ENCODE results near the gene CHGA. TPM values are rescaled to one million over a fixed set of nuclear protein-coding genes. Genes with fewer than 3 reads are reported as not detected.
A peak's percentile ranks its signal among the peaks of the same experiment; 100 is the strongest.

The CHGA gene
- total RNA-seq, 1 experiment from 2014 or later, result not detected

DNA sequence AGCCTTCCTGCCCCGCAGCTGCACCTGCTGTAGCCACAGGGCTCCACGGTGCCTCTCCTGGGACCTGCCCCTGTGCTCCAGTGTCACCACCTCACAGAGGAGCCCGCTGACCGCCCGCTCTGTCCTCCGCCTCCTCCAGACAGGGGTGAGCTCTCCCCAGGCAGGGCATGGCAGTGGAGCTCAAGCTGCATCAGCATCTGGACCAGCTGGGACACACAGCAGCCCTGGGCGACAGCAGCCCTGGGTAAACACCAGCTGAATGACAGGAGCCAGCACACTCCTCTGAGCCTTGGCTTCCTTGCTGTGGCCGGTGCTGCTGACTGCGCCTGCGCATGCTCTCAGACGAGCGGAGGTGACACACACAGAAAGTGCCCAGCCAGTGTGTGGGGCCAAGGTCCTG is 22.0 kb downstream of the CHGA start:
- DNase-seq (ENCODE audit: low read depth), result no peak

DNA sequence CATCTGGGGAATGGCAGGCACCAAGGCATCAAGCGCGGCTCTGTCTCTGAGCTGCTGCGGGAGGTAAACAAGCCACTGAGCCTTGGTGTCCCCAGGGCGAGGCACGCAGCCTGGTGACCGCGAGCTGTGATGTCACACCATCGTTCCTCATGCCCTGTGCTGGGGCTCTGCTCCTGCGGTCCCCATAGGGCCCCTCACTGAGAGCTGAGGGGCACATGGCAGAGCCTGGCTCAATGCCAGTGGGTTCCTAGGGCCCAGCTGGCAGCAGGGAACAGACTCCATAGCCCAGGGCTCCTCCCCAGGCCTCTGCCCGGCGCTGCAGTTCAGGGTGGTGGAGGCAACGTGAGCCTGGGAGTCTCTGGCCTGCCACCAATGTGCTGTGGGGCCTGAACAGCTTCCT is 22.6 kb downstream of the CHGA start:
- no peak for DNase-seq (ENCODE audit: low read depth)

DNA sequence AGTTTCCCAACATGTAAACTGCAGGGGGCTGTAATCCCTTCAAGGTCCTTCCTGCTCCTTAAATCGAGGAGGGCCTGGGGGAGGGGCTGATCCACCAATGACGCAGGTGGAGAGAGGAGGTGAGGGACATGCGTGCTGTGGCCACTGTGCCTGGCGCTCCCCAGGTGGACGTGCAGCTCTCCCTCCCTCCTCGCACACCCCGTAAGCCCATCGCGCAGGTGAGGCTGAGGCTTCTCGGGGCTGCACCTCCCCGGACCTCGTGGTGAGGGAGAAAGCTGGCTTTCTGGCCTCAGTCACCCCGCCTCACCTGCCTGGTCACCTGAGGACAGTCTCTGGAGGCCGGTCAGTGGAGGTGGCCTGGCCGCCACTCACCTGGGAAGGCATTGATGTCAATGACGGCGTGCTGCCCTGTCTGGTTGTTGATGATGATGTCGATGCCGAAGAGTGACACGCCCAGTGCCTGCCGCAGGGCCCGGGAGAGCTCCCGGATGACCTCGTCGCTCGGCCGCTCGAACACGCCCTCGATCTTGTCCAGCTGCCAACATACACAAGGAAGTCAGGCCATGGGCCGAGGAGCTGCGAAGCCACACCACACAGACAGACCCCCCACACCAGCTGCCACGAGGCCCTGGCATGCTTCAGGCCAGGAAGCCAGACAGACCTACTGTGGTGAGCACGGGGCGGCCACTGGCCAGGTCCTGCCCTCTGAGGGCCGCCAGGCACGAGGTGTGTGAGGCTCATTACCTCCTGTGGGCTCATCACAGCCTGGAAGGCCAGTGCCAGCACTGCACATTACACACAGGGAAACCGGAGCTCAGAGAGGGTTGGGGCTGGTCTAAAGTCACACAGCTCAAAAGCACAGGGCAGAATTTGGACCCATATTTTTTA is 23.3 kb downstream of the CHGA start:
- DNase-seq (ENCODE audit: low read depth), result peak; percentile 85

DNA sequence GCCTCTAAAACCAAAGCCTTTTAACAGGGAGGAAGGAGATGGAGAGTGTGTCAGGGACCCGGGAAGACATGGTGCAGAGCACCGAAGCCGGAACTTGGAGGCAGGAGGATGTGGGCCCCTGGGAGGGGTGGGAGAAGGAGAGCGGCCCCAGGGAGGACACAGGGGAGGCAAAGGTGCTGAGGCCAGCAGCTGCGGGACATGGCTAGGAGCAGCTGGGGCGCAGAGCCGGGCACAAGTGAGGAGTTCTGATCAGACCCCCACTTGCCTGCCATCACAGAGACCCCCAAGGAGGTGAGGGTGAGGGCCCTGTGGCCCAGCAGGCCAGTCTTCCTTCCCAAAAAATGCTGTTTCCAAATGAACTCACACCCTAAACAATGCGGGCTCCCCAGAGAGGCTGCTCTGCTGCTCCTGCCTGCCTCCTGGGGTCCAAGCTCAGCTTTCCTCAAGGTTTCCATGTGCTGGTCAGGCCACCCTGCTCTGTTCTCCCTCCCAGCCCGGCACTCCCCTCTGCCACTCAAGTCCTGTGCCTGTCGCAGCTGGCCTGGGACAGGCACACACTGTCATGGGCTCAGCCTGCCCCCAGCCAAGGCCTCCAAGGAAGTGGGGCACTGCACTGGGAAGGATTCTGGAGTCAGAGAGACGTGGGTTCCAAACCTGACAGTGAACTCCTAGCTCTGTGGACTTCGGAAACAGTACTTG is 24.0 kb downstream of the CHGA start:
- no peak for DNase-seq (ENCODE audit: low read depth)

DNA sequence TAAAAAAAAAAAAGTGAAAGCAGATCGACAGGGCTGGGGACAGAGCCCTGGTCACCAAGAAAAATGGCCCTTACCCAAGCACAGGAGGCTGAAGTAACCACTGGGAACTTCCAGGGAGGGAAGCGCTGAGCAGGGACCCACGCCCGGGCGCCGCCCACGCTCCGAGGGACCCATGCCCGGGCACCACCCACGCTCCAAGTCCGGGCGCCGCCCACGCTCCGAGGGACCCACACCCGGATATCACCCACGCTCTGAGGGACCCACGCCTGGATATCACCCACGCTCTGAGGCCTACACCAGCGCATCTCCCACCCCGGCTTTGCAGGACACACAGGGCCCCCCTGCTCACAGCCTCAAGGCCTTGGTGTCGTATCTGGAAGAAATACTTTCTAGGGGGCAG is 25.7 kb downstream of the CHGA start:
- DNase-seq (ENCODE audit: low read depth), result no peak

DNA sequence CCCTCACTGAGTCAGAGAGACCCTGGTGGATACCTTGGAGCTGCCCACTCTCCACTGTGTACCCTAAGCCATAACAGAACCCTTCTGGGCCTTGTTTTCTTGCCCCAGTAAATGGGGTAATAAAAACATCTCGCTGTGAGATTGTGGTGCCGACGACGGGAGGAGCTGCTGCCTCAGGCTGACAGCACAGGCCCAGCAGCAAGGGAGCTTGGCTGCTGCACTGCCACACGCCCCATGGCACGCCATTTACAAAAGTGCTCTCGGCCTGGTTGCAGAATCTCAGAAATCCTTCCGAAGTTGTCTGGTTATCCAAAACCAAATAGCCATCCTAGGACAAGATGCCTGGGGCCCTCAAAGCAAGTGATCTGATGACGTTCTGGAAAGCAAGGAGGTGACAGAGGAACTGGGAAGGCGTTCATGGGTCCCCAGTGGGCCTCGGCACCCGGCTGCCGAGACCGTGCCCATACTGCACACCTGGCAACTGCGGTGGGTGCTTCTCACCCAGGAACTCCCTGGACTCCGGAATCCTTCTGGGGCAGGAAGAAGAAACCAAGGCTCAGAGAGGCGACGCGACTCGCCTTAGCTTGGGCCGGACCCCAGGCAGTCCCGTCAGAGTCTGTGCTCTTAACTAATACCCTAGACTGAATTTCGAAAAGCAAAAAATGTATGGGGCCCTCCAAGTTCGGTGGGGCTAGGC is 26.7 kb downstream of the CHGA start:
- no peak for DNase-seq (ENCODE audit: low read depth)

DNA sequence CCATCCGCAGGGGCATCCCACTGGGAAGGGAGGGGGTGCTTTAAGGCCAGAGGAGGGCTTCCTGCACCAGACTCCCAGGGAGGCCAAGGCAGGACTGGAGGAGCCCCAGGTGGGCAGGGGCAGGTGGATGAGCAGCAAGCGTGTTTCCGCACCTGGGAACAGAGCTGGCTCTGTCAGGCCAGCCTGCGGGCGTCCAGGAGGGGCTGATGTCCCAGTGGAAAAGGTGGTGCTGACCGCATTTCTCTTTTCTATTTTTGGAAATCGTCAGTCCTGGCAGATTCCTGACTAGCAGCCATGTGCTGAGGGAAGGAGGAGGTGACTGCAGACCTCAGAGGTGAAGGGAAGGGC is 27.2 kb downstream of the CHGA start:
- no peak for DNase-seq (ENCODE audit: low read depth)

DNA sequence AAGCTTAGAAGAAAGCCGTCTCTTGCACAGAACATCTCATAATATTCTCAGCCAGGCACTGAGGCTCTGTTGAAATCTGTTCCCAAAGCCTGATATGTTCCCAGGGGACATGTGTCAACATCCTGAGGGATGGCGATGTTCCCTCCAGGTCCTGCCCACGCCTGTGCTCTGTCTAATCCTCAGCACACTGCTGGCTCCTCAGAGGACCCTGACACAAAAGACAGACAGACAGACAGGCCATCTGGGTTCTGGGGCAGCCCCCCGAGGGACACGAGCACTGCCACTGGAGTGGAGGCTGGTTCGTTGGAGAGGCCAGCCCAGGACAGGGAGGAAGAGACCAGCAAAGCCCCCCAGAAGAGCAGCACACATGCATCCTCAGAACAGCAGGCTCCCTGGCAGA is 27.8 kb downstream of the CHGA start:
- no peak for DNase-seq (ENCODE audit: low read depth)

DNA sequence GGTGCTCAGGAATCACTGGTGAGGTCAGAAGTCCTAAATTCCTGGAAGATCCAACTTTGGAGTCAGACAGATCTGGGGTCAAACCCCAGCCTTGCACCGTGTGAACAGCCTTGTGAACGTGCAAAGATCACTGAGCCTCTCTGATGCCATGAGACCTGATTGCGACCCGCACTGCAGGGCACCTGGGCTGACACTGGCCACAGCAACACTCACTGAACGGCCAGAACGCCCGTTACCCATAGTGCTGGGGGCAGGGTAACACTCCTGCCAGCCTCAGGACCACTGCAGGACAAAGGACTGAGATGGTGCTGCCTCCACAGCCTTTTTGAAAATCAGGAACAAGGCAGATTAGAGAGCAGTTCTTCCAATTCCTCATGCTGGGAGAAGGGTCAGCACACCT is 28.3 kb downstream of the CHGA start:
- no peak for DNase-seq (ENCODE audit: low read depth)

DNA sequence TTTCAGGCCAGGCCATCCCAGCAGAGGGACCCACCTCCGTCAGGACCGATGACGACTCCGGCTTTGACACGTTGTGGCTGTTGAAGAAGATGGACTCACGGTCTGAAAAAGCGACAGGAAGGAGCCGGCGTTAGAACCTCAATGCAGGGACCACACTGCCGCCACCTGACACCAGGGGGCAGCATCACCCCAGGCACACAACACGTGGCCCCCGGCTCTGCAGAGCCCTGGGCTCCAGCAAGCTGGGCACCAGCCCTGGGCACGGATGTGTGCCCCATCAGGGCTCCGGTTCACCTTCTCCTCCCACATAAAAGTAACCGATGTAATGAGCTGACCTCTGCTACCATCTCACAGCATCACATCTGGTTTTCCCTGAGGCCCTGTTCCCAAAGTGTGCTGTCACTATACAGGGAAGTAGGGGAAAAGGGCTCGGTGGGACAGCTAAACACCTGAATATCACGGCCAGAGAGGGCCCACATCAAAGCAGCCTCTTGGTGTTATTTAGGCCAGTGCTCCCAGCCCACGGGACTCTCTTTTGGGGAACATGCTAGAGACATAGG is 29.0 kb downstream of the CHGA start:
- DNase-seq (ENCODE audit: low read depth), result peak; percentile 83

DNA sequence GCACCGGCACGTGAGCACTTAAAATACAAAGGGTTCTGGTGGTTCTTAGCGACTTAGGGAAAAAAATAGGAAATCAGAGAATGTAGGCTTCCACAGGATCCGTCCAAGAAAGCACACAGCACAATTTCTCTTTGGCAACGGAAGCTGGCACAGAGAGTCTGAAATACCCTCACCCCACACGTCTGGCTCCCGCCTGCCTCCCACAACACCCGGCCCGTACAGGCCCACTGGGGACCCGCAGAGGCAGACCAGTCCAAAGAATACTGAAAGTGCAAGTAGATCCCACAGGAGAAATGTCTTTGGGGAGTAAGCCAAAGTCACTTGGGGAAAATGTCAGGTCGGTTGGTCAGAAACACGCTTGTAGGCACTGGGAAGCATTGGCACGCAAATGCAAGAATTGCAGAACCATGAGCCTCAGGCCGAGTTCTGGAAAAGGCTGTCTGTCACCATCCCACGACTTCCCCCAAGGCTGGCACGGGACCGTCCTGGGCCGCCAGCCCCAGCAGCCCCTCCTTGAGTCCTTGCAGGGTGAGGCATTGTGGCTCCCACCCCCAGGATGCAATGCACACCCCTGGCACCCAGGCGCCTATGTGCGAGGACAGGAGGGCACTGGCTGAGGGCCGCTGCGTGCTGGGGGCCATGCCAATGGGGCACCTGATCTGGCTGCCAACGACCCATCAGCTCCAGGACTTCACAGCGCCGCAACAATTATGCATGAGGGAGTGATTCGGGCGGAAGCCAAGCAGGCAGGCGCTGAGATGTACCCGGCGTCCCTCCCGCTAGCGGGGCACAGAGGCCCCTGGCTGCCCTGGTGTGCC is 29.7 kb downstream of the CHGA start:
- no peak for DNase-seq (ENCODE audit: low read depth)

DNA sequence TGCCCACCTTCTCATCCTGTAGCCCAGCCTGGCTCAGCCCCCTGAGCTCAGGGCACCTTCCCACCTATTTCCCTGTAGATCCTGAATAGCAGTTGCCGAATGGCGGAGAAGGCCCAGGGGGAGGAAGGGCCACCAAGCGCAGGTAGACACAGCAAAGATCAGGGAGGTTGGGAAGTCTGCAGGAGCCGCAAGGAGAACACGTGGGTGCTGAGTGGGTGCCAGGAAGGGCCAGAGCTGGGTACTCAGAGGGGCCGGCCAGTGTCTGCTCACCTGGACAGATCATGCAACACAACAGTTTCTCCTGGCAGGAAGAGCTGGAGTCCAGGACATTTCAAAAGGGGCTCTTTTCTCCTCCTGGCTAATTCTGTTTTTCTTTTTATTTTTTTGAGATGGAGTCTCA is 30.6 kb downstream of the CHGA start:
- DNase-seq (ENCODE audit: low read depth), result no peak

DNA sequence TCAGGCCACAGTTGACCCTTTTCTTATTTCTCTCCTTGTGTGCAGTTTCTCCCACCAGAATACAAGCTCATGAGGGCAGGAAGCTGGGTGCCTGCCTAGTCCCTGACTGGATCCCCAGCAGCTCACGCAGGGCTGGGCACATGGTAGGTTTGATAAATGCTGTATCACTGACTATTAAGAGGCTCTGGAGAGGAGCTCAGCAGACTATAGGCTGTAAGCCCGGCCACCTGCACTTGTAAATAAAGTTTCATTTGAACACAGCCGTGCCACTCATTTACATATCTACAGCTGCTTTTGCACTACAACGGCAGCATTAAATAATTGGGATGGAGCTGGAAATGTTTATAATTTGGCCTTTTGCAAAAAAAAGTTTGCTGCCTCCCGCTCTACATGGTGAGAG is 32.0 kb downstream of the CHGA start:
- DNase-seq (ENCODE audit: low read depth), result no peak

DNA sequence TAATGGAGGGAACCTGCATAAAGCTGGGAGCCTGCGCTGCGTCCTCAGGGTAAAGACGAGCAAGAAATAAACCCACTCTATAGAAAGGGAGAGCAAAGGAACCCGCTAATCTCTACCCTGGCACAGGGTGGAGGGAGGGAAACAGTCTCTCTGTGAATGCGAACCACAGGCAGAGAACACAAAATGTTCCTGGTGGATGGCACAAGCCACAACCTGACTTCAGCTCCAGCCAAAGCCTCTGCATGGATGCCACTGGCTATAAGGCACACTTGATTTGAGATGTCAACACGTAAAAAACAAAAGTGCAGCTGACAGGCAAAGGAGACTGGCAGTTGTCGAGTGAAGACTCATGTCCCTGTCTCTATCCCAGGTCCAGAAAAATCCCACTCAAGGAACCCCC is 32.4 kb downstream of the CHGA start:
- DNase-seq (ENCODE audit: low read depth), result no peak

DNA sequence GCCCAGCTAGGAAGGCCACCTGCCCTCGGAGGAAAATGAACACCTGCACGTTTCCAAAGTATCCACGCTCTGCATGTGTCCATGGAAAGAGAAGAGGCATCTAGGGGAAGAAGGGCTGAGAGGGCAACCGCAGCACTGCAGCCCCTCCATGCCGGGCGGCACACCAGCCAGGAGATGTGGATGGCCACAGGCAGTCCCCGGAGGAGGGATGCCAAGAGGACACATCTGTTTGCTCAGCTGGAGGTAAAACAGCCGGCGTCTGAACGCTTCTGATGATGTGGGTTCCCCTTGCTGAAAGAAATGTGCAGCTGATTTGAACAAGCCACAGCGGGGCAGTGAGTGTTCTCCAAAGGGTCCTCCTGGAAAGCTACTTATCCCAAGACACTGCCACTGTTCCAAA is 34.0 kb downstream of the CHGA start:
- DNase-seq (ENCODE audit: low read depth), result no peak

DNA sequence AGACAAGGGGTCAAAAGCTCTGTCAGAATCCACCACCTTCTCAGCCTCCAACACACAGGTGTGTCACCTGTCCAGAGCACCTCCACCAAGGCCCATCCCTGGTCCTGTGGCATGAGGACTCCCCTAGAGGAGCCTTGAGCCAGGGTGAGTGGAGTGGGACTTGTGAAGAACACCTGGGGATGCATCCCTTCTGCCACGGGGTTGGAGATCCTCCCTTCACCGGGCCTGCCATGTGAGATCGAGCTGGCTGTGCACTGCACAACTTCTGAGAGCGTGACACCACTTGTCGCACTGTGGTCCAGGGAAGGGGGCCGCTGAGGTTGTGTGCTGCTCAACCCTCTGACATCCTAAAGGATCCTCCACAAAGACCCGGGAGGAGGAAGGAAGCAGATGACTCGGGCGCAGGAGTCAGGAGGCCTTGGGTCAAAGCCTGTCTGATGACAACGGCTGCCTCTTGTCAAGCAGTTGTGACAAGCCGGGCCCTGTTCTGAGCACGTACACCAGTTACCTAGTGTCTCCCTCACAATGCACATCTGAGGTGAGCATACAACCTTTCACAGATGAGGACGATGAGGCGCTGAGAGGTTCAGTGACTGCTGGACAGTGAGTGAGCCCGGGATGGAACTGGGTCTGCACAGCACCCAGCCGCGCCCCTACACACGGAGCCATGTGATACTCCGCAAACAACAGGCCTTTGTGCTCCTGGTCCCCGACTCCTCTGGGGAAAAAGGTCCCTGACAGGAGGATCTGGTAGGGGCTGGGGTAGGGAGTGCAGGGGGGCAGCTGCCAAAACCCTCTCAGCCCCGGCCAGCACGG is 35.6 kb downstream of the CHGA start:
- DNase-seq (ENCODE audit: low read depth), result no peak

DNA sequence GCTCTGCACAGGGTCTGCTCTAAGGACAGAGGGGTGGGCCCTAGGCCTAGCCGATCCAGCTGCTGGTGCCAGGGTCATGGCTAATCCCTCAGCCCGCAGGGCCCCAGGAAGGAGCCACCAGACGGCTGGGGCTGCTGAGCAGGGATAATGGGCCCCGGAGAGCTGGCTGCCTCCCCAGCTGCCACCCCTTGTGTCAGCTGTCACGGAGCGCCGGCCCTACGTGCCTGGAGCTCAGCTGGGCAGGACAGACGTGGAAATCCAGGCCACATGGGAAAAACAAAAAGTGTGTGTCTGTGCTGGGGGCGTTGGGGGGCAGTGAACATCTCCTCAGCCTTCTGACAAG is 36.2 kb downstream of the CHGA start:
- DNase-seq (ENCODE audit: low read depth), result no peak

DNA sequence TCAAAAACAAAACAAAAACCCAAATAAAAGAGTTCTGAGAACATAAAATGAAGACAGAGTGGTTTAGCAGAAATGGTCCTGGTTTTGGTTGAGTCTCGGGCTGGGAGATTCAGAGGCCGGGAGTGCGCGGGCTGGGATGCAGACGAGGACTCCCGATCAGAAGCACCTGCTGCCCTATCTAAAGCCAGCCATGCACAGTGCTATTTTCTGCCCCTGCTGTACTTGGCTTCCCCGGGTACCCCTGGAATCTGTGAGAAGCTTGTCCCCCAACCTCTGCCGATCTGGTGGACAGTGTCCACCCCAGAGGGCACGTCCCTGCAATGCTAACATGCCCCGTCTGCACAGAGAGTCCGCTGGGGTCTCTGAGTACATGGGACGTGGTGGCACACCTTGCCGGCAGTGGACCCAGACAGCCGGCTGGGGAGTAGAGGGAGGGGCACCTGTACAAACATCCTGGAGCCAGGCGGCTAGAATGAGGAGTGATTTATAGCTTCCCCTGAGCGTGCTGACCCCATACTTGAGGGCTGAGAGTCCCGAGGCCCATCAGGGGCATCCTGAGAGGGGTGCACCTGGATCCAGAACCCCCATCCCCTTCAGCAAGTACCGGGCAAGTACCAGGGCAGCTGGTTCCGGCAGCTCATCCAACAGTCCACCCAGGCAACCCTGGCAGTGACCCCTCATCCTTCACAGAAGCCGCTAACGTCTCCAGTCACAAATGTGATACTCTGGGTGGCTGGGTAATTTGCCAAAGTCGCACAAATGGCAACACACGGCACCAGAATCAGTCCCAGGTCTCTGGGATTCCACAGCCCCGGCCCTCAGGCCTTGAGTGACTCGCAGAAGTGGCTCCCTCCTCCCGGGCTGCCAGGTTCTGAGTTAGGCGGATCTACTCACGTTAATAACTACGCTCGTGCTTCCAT is 37.1 kb downstream of the CHGA start:
- no peak for DNase-seq (ENCODE audit: low read depth)

DNA sequence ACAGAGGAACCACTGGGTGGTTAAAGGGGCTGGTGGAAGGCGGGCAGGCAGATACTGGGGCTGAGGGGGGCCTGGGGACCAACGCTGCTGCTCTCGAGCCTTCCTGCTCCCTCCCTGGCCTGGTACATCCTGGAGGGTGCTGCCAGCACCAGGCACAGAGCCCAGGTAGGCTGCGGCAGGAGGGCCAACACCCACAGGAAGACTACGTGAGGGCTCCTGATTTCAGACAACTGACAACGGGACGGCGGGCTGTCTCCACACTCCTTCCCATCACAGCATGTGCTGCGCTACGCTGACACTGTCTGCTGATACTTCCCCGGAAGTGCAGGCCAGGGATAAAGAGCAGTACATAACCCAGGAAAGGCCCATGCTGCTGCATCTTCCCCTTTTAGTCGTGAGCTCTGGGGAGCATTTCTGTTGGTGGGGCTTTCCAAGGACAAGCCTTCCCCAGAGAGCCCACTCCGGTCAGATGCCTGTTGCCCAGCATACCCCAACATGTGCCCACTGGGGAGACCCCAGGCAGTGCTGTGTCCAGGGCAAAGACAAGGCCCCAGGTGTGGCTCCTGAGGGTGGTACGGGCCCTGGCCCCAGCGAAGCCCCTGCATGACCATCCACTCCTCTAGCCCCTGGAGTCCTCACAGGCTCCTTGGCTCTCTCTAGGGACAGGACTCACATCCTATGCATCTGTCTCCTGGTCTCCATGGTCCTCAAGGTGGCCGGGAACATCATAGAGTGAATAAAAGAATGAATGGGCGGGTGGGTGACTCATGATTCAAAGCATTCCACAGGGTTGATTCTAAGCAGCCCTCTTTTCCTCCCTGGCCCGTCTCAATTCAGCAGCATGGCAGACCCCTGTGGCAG is 38.0 kb downstream of the CHGA start:
- peak; percentile 74 for DNase-seq (ENCODE audit: low read depth)
